ENCODE results near the gene E4F1.

DNA sequence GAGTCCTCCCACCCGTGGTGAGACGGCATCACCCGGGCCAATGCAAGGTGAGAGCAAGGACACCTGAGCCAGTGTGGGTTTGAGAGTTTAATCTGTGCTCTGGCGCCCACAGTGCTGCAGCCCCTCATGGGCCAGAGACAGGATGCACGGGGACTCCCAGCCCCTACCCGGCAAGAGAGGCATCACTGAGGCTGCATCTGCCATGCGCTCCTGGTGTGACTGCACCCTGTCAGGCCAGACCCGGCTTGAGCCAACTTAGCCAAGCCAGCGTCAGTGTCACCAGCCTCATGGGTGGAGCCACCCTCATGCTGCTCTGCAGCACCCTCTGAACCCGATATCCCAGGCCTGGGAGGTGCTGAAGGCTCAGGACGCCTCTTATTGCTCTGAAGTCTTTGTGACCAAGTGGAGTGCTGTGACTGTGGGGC is 11.5 kb upstream of the E4F1 start:
- TF ChIP-seq, protein P1, sequence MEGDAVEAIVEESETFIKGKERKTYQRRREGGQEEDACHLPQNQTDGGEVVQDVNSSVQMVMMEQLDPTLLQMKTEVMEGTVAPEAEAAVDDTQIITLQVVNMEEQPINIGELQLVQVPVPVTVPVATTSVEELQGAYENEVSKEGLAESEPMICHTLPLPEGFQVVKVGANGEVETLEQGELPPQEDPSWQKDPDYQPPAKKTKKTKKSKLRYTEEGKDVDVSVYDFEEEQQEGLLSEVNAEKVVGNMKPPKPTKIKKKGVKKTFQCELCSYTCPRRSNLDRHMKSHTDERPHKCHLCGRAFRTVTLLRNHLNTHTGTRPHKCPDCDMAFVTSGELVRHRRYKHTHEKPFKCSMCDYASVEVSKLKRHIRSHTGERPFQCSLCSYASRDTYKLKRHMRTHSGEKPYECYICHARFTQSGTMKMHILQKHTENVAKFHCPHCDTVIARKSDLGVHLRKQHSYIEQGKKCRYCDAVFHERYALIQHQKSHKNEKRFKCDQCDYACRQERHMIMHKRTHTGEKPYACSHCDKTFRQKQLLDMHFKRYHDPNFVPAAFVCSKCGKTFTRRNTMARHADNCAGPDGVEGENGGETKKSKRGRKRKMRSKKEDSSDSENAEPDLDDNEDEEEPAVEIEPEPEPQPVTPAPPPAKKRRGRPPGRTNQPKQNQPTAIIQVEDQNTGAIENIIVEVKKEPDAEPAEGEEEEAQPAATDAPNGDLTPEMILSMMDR (IDR thresholded peaks at IDR 0.05), result no peak
- TF ChIP-seq EZH2 (IDR thresholded peaks at IDR 0.05; ENCODE audit: borderline replicate concordance, insufficient read depth, low read depth, low read length, poor library complexity, severe bottlenecking), result no peak

Measured in B cell (primary cell).